ENCODE measurements around the gene SPEG. TPM values are rescaled to one million over a fixed set of nuclear protein-coding genes. Genes with fewer than 3 reads are reported as not detected.

SPEG gene
- total and polyA plus RNA-seq, 2 of the 8 experiments (the other 6 are each of a cell fraction or from before 2014, with no cell fraction given): 19.9 to 32.0 TPM

GRCh38 chr2:219520079-219520478 lies 85.4 kb downstream of the SPEG start:
- POLR2A ChIA-PET (ENCODE audit: partially characterized antibody): interaction anchor here (0.6 to 5.5 kb wide), 11 partner anchors 10 to 164 kb away, joined by 3 to 36 read pairs (median 6); partner anchors contain the start of genes GMPPA and STK11IP
- Histone ChIP-seq H2BK15ac (ENCODE audit: low read length) (peak overlapping the region; percentile 36; the same call in 1 of the 2 replicates), H3K27ac (ENCODE audit: low read depth, low read length) (no peak overlapping the region), H4K91ac (replicated peaks; ENCODE audit: insufficient read length, low read length) (no peak overlapping the region), H3K23me2 (ENCODE audit: low read depth, low read length) (peaks cover 5% of the 10 kb centered on the region; the same call in 1 of the 2 replicates), H2BK5ac (ENCODE audit: low read depth, low read length) (peak overlapping the region; percentile 16; the same call in 1 of the 2 replicates), H3K4me3 (ENCODE audit: extremely low read depth in 1 of 4, insufficient read depth in 2 of 4, low read depth in 3 of 4, low read length in 4 of 4) (no peak overlapping the region), H3K23ac (ENCODE audit: insufficient read length) (no peak overlapping the region), H3K79me2 (ENCODE audit: control insufficient read depth in 1 of 2, insufficient read depth in 2 of 2, low read length in 2 of 2) (no peaks in the 10 kb centered on the region), H2AK5ac (ENCODE audit: low read depth, low read length) (0 out of 2 replicates have a peak overlapping the region, but pooled peaks have one; percentile 45), H3K4me2 (ENCODE audit: insufficient read depth in 1 of 2, low read depth in 2 of 2, low read length in 2 of 2) (no peak overlapping the region), H3K79me1 (ENCODE audit: low read depth, low read length) (no peaks in the 10 kb centered on the region), H3K18ac (ENCODE audit: extremely low read depth, low read length) (no peak overlapping the region), H3K36me3 (ENCODE audit: control insufficient read depth in 2 of 4, insufficient read depth in 4 of 4, low read length in 3 of 4) (no peaks in the 10 kb centered on the region), H4K5ac (ENCODE audit: insufficient read length, low read depth, low read length) (no peak overlapping the region), H3K9ac (replicated peaks in 1 of 4; ENCODE audit: extremely low read depth in 1 of 4, low read depth in 3 of 4, low read length in 3 of 4) (no peak overlapping the region), H3K14ac (ENCODE audit: insufficient read length) (no peak overlapping the region), H2BK12ac (ENCODE audit: low read depth, low read length) (peak overlapping the region; percentile 97; the same call in 1 of the 2 replicates), H3K9me3 (ENCODE audit: insufficient read depth in 2 of 2, low read depth in 1 of 2, low read length in 1 of 2) (no peaks in the 10 kb centered on the region), H4K8ac (ENCODE audit: extremely low read depth, insufficient read depth, low read length) (no peak overlapping the region), H3K27me3 (replicated peaks in 1 of 4; ENCODE audit: control insufficient read depth in 3 of 4, extremely low read depth in 1 of 4, insufficient read depth in 3 of 4, low read length in 3 of 4) (peaks cover 0 to 19% (median 11%) of the 10 kb centered on the region in 4 experiments; a peak in 5 of 7 replicates), H2BK120ac (replicated peaks; ENCODE audit: low read depth, low read length) (no peak overlapping the region), H4K20me1 (replicated peaks in 1 of 2; ENCODE audit: control insufficient read depth in 1 of 2, insufficient read depth in 2 of 2, low read length in 2 of 2) (peaks cover 0 to 5% of the 10 kb centered on the region in 2 experiments), H2AFZ (ENCODE audit: low read length) (no peak overlapping the region), H3K4me1 (replicated peaks in 1 of 4; ENCODE audit: control insufficient read depth in 3 of 4, insufficient read depth in 4 of 4, low read length in 3 of 4) (peaks cover 0 to 29% (median 19%) of the 10 kb centered on the region in 4 experiments; a peak in 6 of 7 replicates), H2BK20ac (ENCODE audit: low read length) (no peak overlapping the region), H3K56ac (replicated peaks; ENCODE audit: insufficient read length, low read depth, low read length) (no peak overlapping the region), H3K4ac (replicated peaks; ENCODE audit: insufficient read length, low read depth, low read length) (no peak overlapping the region)
- 75% methylated on average over 8 of the region's 8 CpGs; no CpG with 5 or more reads in 1 of the 2 experiments for WGBS, 2 experiments (ENCODE audit: extremely low coverage in 1 of 2, insufficient coverage in 1 of 2, insufficient read length in 1 of 2, insufficient replicate concordance in 2 of 2, low coverage in 1 of 2, low lambda C conversion rate in 2 of 2, missing lambda C conversion rate in 1 of 2)
- FAIRE-seq: no peak
- DNase-seq (ENCODE audit: low read depth in 1 of 2, low spot score in 2 of 2): no peak
- CTCF ChIA-PET (ENCODE audit: partially characterized antibody): interaction anchor here (0.6 to 113.1 kb wide), 15 partner anchors 7 to 222 kb away, joined by 3 to 7248 read pairs (median 3); partner anchors contain the start of genes ASIC4, DES, DNPEP and GMPPA
- TF ChIP-seq ASH2L (IDR thresholded peaks at IDR 0.05; ENCODE audit: low read length): no peak
- no peak for TF ChIP-seq MAX (IDR thresholded peaks at IDR 0.05)
- TF ChIP-seq EP300 (IDR thresholded peaks at IDR 0.05; ENCODE audit: borderline replicate concordance in 1 of 2, low read depth in 2 of 2, low read length in 2 of 2): no peak
- no peak for TF ChIP-seq ATF2 (IDR thresholded peaks at IDR 0.05; ENCODE audit: low read length)
- TF ChIP-seq POLR2A (IDR thresholded peaks at IDR 0.05; ENCODE audit: control extremely low read depth in 1 of 2, low read depth in 2 of 2, low read length in 2 of 2): no peak
- no peak for TF ChIP-seq HDAC6 (IDR thresholded peaks at IDR 0.05; ENCODE audit: low read depth, low read length)
- no peak for TF ChIP-seq BACH1 (IDR thresholded peaks at IDR 0.05; ENCODE audit: low read length)
- no peak for TF ChIP-seq CTCF (IDR thresholded peaks at IDR 0.05; ENCODE audit: control extremely low read depth in 1 of 3, insufficient read depth in 1 of 3, low read depth in 1 of 3, low read length in 3 of 3)
